HS-27A (cell line): ENCODE measurements around the gene FAM72C.
"Not testable (repeated sequence)": the region's sequence is repeated elsewhere in the genome, so short reads cannot be mapped to it uniquely, and the experiment has no call there.

Experiments
- DNase-seq: peaks from one replicate; pipeline ENCODE4 v3.0.0-alpha.2; 2012; ENCODE audit warnings: low read depth, missing footprints

The FAM72C gene

DNA sequence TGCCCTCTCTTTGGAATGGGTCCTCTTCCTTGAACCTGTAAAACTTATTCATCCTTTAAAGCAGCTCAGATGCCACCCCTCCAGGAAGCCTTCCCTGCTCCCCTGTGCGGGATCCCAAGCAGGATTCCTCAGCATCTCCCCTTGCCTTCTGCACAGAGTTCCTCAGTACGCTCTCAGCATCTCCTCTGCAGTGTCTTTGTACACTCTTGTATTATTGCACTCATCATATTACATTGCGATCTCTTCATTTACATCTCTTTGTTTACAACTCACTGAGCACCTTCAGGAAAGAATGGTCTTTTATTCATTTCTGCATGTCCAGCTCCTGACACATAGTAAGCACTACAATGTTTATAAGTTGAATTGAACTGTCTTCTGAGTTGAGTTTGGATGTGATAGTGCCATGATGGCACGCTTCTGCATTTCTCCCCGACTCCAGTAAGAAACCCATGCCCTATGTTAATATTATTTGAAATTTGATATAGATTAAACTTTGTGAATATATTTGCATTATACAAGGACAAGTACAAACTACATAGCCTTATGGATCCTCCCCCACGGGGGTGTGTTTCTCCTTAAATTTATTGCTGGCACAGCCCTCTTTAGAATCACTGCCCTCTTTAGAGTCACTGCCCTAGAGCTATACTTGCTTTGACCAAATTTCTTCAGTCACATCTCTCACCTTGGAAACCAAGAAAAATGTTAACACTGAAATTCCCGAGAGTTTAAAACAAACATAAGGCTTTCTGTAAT lies 13.1 kb upstream of the FAM72C start:
- not testable (repeated sequence) for DNase-seq

DNA sequence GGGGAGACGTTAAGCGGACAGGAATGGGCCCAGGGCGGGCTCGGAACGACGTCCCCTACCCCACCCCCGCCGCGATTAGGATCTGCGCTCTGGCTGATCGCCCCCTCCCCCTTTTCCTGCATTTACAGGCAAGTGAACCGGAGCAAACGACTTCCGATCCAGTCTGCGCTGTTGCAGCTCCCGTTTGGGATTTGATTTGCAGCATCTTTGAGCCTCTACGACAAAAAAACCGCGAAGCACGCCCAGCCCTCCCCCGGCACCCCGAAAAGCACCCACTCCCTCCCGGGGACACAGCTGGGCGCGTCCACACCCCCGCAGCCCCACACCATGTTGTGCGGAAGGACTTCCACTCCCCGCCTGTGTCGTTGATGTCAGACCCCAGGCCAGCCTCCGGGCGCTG lies 2.6 kb upstream of the FAM72C start:
- not testable (repeated sequence) for DNase-seq

DNA sequence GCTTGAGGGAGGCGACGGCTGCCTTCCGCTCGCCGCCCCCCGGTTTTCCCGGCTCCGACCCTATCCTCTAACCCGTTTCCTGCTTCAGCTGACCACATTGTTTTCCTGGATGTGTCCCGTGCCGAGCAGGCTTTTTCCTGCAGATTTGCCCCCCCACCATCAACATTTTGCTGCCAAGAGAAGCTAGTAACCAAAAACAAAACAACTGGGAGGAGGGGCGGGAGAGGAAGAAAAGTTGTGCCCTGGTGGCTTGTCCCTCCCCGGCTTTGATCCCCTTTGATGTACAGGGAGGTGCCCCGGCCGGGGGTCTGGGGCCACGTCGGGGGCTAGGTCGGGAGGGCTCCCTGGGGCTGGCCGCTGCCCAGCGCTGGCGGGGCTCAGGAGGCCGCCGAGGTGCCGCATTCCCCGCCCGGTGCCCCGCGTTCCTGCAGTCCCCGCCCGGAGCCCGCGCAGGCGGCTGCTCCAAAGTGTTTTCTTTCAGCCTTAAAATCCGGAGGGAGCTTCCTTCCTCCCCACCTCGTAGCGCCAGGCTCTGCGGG lies 2.2 kb upstream of the FAM72C start:
- not testable (repeated sequence) for DNase-seq

DNA sequence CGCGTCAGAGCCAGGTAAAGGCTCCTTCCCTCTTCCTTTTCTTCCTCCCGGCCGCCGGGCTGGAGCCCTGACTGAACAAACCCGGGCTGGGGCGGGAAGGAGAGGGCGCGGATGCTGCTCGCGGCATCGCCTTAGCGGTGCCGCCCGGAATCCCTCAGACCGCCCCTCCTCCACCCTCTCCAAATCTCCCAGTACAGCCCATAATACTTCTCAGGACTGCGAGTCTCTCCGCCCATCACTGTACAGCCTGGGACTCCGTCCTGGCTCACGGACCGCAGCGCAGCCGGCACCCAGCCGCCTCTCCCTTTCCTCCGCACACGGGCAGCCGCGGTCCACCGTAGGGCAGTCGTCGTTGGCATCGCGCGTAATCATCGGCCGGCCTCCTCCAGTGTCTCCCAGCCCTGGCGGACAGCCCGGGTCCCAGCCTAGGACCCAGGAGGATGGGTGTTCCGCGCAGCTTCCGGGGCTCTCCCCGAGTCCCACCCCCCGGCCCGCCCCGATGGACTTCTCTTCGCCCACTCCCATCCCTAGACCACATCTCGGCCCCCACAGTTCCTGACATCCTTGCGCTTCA lies 1.1 kb upstream of the FAM72C start:
- not testable (repeated sequence) for DNase-seq

DNA sequence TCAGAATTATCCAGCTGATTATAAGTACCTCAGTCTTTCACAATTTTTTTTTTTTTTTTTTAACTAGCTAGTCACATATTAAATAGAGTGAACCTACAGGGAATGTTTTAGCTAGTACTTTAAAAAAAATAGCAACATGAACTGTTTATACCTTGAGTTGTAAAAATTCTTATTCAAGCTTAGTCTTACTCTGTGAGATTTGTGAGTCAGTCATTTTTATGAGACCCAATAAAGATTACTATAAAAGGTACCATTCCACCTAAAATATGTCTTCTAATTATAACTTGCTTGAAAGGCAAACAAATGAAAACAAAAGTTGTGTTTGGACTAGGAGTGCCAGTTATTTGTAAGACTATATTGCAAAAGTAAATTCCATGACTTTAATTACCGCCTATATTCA lies 5.9 kb downstream of the FAM72C start:
- not testable (repeated sequence) for DNase-seq

DNA sequence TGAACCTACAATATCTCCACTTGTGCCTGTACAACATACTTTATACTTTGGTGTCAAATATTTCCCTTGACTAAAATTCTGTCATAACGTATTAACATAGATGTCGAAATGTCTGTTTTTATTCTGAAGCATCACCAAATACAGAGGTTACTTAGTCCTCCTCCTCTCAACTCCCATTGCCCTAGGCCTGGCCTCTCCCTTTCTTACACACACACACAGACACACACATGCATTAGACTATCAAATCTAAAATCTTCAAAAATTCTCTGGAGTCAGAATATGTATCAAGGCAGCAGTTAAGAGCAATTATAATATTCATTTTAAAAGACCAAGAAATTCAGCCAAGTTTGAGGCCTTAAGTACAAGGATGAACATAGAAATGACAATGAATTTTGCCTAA lies 7.5 kb downstream of the FAM72C start:
- DNase-seq, result not testable (repeated sequence)

DNA sequence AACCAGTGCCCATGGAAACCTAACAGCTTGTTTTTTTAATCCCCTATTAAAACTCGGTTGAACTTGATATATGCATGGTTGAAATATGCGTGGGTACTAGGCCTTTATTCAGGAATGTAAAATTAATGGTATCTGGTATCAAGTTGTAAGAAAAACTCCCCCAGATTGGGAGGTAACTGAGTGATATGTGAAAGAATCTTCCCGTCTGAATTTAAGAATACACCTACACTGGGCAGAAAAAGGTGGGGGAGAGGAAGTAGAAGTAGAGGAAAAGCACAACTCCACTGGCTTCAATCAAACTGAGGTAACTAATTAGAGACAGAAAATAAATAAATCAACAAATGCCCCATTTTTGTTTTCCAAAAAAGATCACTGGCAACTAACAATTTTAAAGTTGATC lies 15.9 kb downstream of the FAM72C start:
- not testable (repeated sequence) for DNase-seq

DNA sequence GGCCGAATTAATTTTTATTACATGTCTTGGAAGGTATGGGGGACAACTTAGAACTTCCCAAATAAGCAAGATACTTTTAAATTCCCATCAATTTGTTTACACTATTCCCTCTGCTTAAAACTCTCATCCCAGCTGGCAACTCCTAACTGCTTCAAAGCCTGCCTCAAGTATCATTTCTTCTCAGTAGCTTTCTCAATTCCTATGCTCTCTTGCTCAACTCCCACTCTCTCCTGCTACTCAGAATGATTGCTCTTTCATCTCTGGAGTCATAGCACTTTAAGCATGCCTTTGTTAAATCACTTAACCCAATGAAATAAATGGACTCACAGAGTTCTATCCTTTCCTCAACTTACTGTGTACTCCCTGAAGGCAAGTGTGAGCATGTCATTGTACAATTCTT lies 18.9 kb downstream of the FAM72C start:
- not testable (repeated sequence) for DNase-seq

DNA sequence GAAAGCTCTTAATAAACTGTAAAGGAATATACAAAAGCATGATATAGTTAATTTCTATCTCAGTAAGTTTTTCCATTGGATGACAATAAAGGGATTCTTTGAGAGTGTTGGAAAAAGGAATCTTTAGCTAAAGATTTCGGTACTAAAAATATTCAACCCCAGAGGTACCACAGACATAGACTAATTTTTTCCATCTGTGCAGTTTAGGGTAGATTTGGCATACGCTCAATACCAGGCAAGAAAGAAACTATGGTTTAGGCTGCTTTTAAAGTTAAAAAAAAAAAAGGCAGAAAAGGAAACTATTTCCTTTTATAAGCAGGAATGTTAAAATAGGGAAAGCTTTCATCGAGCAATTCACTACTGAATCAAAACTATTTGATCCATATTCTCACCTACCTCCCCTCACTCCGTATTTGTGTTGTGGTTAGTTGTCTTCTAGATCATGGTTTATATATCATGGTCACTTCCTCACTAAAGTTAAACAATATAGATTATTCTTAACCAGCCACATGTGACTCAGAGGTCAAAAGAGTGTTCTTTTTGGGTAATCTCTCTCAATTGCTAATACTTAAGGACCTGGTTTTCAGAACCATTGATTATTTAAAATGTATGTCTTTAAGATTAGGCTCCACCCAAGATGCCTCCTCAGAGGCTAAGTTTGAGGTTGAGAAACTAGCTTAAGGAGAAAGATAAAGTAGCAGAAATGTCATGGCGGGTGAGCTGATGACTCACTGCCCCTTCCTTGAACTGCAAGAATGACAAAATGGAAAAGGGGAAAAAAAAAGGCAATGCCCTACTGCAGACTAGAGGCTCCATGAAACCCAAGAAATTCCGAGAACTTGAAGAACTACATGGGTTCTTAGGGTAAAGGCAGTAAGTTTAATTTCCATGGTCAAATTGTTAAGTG lies 20.0 kb downstream of the FAM72C start:
- DNase-seq, result not testable (repeated sequence)

DNA sequence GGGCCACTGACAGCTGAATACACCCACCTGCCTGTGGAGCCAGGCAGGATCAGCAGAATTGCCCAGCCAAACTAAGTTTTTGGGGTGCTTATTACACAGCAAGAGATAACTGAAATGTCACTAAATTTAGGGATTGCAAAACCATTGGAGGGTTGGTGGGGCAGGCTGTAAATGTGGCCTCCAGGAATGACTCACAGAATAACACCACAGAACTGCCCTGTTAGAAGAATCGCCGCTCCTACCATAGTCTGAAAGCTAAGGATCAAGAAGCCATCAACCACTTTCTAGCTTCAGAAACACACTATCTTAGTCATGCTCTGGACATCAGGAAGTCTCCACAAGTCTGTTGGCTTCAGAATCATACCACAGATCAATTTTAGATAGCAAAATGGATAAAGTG lies 24.0 kb downstream of the FAM72C start:
- not testable (repeated sequence) for DNase-seq

DNA sequence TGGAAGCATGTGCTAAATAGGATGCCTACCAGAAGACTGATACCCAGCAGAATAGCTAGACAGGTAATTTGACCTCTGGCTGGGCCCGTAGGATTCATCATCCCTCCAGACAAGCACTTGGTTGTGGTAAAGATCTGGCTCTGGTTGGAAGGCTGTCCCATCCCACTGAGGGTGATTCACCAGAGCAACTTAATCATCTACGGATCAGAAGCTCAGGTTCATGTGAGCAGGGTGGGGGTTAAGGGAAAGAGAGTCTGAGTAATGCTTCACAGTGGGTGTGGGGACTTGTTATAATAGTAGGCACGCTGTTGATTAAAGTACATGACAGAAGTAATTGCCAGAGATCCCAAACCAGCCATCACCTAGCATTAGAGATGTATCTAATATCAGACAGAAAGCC lies 26.5 kb downstream of the FAM72C start:
- DNase-seq, result not testable (repeated sequence)

DNA sequence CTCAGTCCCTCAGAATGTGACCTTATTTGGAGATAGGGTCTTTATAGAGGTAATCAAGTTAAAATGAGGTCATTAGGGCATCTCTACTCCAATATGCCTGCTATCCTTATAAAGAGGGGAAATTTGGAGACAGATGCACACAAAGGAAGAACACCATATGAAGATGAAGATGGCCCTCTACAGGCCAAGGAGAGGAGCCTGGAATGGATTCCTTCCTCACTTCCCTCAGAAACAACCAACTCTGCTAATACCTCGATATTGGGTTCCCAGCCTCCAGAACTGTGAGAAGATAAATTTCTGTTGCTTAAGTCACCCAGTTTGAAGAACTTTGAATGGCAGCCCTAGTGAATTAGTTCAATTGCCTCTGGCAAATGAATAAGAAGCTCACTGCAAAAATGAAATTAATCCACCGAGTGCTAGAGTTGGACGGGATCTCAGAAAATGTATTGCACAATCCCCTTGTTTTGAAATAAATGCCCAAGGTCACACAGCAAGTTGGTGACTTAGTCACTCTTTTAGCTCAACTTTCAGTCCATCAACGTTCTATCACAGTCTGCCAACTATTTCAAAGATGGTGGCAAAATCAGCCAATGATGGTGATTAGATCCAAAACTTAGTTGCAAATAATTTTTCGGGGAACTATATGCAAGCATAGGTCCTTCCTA lies 27.1 kb downstream of the FAM72C start:
- DNase-seq, result not testable (repeated sequence)

DNA sequence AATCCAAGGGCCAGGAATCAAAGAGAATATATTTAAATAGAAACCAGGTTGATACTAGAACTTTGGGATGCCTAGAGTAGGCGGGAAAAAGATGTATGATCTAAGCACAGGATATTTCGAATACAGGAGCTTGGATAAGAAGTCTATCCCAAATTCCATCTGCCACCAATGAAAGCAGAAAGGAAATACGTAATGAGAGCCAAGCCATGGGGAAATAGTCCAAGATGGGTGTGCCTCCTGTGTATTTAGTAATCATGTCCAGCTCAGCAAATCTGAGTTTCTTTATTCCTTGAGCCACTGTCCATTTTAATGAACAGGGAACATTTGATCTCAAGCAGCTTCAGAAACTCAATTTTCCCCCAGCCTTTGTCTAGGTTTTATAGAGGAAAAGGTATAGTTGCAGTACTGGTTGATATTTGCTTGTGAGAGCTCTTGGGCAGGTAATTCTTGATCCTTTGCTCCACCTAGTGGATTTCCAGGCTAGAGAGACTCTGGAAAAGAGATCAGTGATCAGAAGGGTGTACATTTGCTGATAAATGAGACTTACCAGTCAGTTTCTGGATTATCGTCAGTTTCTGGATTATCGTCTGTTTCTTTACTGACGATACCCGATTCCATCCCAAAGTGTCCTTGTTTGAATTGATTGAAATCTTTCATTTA lies 28.3 kb downstream of the FAM72C start:
- not testable (repeated sequence) for DNase-seq

DNA sequence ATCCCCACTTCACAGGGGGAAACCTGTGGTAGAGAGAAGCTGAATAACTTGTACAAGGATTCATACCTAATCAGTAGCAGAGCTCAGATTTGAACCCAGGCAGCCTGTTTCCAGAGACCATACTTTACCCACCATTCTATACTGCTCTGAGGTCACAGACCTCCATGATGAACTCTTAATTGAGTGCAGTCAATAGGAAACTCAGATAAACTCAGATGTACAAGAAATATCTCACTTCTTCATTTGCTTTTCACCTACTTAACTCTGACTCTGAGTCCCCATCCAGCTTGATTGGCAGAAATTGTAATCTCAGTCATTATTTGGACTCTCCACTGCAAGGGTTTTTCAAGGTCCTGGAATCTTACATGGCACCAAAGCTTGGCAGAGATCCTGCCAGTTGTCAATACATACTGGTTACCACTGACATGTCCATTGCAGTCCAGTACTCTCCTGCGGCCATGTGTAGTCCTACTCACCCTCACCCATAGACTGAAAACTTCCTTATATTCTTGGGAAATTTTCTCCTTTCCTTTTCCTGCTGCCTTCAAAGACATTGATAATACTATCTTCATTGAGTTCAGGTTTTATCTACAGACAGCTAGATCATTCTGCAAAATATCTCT lies 29.4 kb downstream of the FAM72C start:
- not testable (repeated sequence) for DNase-seq

DNA sequence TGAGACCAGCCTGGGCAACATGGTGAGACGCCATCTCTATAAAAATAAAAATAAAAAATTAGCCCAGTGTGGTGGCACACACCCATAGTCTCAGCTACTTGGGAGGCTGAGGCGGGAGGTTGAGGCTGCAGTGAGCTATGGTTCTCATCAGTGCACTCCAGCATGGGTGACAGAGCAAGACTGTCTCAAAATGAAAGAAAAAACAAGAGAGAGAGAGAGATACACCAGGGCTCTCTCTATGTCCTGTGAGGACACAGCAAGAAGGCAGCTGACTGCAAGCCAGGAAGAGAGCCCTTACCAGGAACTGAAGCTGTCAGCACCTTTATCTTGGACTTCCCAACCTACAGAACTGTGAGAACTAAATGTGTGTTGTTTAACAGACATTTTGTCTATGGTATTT lies 32.1 kb downstream of the FAM72C start:
- DNase-seq, result not testable (repeated sequence)

DNA sequence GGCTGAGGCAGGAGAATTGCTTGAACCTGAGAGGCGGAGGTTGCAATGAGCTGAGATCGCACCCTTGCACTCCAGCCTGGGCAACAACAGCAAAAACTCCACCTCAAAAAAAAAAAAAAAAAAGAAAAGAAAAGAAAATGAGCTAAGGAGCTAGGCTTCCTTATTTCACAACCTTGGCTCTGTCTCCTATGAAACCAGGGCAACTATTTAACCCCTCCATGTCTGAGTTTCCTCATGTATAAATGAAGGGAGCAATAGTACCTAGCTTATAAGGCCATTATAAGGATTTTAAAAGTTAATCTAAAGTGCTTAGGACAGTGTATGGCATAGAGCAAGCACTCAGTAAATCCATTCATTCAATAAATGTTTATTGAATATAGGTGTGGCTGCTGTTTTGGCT lies 32.9 kb downstream of the FAM72C start:
- not testable (repeated sequence) for DNase-seq

DNA sequence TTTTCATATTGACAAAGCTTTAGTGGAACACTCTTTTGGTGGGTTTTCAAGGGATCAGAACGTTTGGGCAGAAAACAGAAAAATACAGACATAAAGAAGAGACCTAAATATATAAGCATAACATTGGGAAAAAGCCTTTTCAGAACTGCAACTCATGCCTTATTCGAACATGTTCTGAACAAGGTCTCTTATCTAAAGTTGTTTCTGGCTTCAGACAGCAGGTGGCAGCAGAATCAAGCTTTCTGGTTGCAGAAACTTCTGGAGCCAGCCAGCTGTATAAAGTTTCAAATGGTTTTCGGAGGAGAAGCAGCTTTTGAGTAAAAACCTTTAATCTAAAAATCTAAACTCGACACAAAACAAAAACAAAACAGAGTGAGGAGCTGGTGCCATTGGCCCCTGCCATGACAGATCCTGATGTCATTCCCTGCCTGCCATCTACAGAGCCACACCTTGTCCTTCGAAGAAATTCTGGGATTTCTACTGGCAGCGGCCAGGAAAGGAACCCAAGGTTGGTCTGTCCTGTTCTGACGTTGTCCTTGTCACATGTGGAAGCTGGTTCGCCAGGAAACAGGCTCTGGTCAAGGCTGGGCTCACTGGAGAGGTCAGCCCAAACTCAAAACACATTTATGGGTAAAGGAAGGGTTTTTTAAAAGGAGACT lies 35.2 kb downstream of the FAM72C start:
- not testable (repeated sequence) for DNase-seq

DNA sequence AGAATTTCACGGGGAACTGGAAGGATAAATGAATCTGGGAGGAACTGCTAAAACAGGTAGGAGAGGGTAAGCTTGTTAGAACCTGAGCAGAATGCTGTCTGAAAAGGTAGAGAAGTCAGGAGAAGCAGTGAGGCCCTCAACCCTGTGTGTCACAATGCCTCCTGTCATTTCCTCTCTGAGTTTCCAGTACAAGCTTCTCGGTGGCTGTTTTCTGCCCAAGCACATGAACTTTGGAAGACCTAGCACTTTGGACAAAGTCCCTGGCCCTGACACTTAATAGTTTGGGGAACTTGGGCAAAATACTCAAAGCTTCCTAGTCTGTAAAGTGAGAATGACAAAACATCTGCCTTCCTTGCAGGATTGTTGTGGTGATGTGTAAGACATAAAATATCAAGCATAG lies 52.7 kb downstream of the FAM72C start:
- DNase-seq, result not testable (repeated sequence)

DNA sequence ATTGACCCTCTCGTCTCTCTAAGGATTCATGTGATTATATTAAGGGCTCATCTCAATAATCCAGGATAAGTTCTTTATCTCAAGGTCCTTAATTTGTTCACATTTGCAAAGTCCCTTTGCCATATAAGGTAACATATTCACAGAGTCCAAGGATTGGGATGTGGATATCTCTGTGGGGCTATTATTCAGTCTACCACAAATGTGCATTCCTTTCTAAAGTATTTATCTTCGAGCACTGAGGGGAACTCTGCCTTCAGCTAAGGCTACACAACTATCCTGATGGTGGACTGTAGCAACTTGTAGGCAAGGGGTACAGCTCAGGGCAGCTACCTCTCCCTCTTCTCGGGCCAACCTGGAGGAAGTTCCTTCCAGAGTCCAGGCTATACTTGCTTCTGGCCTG lies 53.2 kb downstream of the FAM72C start:
- not testable (repeated sequence) for DNase-seq

DNA sequence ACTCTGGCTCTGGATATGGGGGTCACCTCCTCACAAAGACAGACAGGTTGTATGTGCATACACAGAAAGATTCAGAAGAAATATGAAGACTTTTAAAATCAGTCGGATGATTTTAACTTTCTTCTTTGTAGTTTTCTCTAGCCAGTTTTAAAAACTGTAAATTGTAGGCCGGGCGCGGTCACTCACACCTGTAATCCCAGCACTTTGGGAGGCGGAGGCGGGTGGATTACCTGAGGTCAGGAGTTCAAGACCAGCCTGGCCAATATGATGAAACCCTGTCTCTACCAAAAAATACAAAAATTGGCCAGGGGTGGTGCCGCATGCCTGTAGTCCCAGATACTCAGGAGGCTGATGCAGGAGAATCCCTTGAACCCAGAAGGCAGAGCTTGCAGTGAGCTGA lies 58.1 kb downstream of the FAM72C start:
- DNase-seq, result not testable (repeated sequence)
